Colon (tissue), 2 donors: Measurements from ENCODE around the gene NRXN2.

Experiments
- FAIRE-seq: peaks from 2 replicates; lab custom pipeline; 2012; peaks lifted over from hg19 to GRCh38; lab: Jason Lieb, UNC
- donor health status: control.
- donor health status: control.

The NRXN2 gene

GRCh38 chr11:64759131-64759721, 36.2 kb upstream of the NRXN2 start:
- FAIRE-seq: no peak

GRCh38 chr11:64758330-64759079, 35.5 kb upstream of the NRXN2 start:
- no peak for FAIRE-seq

GRCh38 chr11:64757549-64758329, 34.7 kb upstream of the NRXN2 start:
- FAIRE-seq: no peak

DNA sequence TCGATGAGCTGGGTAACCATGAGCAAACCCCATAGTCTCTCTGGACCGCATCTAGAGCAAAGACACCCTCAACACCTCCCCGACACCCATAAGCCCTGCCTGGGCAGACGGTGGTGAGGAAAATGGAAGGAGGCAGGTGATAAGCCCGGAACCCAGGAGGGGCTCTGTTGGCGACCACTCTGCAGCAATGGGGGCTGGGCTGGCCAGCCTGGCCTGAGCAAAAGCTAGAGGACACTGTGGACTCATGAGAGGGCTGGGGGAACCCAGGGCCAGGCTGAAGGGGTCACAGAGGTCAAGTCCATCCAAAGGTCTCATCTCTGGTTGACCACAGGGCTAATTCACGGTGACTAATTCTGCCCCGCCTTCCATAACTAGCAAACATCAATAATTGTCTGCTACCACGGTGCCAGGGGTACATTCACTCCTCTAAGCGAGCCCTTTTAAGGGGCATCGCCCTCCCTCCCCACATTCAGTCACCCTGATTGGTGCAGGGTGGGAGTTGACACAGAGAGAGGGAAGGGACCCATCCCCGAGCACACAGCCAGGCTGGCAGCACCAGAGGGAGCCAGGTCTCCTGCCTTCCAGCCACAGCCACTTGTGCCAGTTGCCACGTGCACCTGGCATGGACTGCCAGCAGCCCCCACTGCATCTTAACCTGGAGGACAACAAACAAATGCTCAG, 32.8 kb upstream of the NRXN2 start:
- no peak for FAIRE-seq

DNA sequence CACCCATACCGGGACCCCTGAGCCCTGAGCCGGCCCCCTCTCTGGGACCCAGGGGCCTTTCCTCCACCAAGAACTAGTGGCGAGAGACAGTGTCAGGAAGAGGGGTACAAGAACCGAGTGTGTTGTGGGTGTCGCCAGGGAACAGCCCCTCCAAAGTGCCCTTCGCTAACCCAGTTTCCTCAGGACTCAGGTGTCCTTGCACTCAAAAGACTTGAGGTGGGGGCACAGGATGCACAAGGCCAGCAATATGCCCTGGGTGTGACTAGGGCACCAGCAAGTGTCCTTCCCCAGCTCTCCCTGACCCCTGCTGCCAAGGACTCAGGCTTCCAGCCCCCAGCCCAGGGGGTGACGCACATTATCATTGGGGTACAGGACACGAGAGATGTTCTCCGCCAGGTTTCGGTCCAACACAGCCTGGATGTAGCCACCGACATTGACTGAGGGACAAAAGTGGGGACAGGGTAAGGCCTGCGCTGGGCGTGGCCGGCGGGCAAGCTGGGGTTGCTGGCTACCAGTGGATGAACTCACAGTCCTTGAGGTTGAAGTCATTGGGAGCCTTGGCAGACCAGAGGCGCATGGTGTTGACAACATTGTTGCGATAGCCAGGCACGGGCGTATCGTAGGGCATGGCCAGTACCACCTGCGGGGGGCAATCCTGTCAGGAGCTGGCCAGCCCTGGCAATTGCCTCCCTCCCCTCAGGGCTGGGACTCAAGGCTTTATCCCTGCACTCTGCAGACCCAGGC, 32.1 kb upstream of the NRXN2 start:
- FAIRE-seq: no peak

- no peak for FAIRE-seq
These were observed 31.3 kb upstream of the NRXN2 start for GRCh38 chr11:64754124-64754918.

DNA sequence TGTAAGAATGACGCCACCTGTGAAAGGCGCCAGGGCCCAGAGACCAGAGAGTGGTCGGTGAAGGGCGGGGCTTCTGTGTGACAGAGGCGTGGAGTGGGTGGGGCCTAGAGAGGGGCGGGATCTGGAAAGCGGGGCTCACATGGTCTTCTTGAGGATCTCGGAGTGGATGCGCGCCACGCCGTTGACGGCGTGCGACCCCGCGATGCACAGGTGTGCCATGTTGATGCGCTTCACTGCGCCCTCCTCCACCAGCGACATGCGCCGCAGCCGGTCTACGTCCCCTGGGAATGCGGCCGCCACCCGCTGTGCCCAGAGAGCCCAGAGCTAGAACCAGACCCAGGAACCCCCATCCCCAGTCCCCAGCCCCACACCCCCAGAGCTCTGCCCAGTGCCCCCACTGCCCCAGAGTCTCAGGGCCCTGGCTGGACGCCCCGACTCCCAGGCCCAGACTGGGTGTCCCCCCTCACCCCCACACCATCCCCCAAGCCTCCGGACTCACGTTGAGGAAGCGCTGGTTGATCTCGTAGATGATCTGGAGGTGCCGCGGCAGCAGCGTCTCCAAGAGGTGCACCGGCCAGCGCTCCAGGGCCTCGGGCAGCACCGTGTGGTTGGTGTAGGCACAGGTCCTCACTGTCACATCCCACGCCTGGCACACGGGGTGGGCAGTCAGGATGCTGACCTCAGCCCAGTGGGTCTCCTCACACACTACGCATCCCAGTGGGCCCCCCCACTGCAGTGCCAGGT, 30.6 kb upstream of the NRXN2 start:
- FAIRE-seq: no peak

- FAIRE-seq: no peak
These were observed 30.0 kb upstream of the NRXN2 start for GRCh38 chr11:64753019-64753379.

- no peak for FAIRE-seq
These were observed 29.4 kb upstream of the NRXN2 start for GRCh38 chr11:64752175-64752970.

DNA sequence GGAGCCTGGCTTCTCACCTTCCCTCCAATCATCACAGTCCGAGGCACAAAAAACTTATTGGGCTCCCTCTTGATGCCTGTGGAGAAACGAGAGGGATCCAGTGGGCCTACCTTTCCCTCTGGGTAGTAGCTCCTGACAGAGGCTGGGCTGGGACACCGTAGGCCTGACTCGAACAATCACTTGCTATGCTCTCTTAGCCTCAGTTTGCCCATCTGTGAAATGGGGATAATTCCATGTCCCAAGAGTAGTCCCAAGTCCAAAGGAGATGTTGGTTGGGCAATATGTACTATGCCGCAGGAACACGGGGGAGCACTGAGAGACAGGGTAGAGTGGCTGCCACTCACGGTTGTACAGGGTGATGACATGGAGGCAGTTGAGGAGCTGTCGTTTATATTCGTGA, 28.6 kb upstream of the NRXN2 start:
- no peak for FAIRE-seq

DNA sequence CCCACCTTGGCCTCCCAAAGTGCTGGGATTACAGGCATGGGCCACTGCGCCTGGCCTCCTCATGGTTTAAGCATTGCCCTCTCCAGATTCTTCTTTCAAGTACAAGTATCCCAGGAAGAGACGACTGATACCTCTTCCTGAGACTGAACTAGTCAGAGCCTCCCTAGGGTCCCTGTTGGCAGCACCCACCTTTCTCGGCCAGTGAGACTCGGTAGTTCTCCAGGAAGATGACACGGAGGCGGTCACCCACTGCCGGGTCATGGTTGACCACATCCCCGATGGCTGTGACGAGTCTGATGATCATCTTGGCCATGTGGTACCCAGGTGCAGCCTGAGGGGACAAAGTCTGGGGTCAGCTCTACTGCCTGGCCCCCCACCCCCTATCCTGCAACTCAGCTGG, 28.1 kb upstream of the NRXN2 start:
- FAIRE-seq: no peak

GRCh38 chr11:64750361-64751054, 27.5 kb upstream of the NRXN2 start:
- FAIRE-seq: no peak

DNA sequence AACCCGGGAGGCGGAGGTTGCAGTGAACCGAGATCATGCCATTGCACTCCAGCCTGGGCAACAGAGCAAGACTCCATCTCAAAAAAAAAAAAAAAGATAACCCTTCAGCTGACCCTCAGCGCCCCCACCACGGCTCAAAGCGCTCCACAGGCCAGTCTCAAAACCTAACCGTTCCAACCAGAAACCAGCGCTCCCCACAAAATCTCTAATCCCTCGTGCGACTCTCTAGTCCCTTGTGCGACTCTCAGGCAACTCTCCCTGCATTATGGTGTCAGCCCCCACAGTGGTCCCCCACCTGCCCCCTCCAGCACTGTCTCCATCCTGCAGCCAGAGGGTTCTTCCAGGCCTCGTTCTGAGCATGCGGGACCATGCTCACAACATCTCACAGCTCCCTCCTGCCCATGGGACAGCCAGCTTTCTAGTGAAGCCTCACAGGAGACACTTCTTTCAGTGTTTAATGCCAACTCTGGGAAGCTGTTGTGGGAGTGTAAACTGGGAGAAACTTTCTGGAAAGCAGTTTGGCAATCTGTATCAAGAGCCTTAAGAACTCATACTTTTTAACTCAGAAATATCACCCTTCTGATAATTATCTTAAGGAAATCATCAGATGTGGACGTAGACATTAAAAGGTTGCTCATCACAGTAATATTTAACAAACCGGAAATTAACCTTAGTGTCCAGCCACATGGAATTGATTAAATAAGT, 25.1 kb upstream of the NRXN2 start:
- FAIRE-seq: no peak

GRCh38 chr11:64746486-64746885, 23.5 kb upstream of the NRXN2 start:
- no peak for FAIRE-seq

GRCh38 chr11:64745521-64746328, 22.7 kb upstream of the NRXN2 start:
- no peak for FAIRE-seq

GRCh38 chr11:64745189-64745520, 22.2 kb upstream of the NRXN2 start:
- FAIRE-seq: no peak

- no peak for FAIRE-seq
These were observed 21.7 kb upstream of the NRXN2 start for GRCh38 chr11:64744544-64745188.
